Measurements from ENCODE around the gene CPLANE2. TPM values are rescaled to one million over a fixed set of nuclear protein-coding genes. Genes with fewer than 3 reads are reported as not detected.
"Not testable (repeated sequence)": the region's sequence is repeated elsewhere in the genome, so short reads cannot be mapped to it uniquely, and the experiment has no call there.

Gene CPLANE2
- total RNA-seq, 5 donors from 2014 or later (not counting 1 experiment from before 2014, with no cell fraction given): 6.6 to 13.2 (median 11.3) TPM

GRCh38 chr1:16257556-16257955, 20.6 kb upstream of the CPLANE2 start:
- H3K4me1 ChIP-seq (ENCODE audit: control insufficient read depth in 1 of 2, extremely low read depth in 1 of 2, insufficient read depth in 2 of 2, low read length in 2 of 2); H3K27ac Mint-ChIP-seq; H3K27me3 ChIP-seq (replicated peaks in 1 of 2; ENCODE audit: control insufficient read depth in 2 of 2, extremely low read depth in 1 of 2, insufficient read depth in 2 of 2, low read length in 1 of 2); ATAC-seq (replicated peaks in 1 of 4); H3K4me3 Mint-ChIP-seq; H3K9me3 Mint-ChIP-seq; CTCF ChIA-PET; H3K9me3 ChIP-seq; H3K27ac ChIP-seq (ENCODE audit: low read length); H3K4me1 Mint-ChIP-seq; H3K27me3 Mint-ChIP-seq; H3K4me3 ChIP-seq (ENCODE audit: control insufficient read depth in 1 of 2, extremely low read depth in 1 of 2, low read length in 1 of 2); POLR2A ChIA-PET; DNase-seq: not testable (repeated sequence)
- no CpG with 5 or more reads among the region's 3 CpGs for WGBS (ENCODE audit: insufficient coverage)
- peaks cover 7 to 42% of the 10 kb centered on the region in 2 donors for H3K36me3 ChIP-seq (ENCODE audit: control insufficient read depth in 2 of 2, extremely low read depth in 1 of 2, insufficient read depth in 1 of 2, low read length in 1 of 2)
- peaks cover 26% of the 10 kb centered on the region for H3K36me3 Mint-ChIP-seq

- CTCF ChIA-PET: no interaction called here
- POLR2A ChIA-PET: no interaction called here
- no CpG with 5 or more reads among the region's 4 CpGs for WGBS (ENCODE audit: insufficient coverage)
- DNase-seq (no peak), ATAC-seq (replicated peaks in 1 of 4) (no peak)
- peaks cover 0 to 4% (median 0%) of the 10 kb centered on the region in 3 donors for H3K4me1 Mint-ChIP-seq
- no peak overlapping the region for H3K27ac Mint-ChIP-seq
- no peak overlapping the region for H3K27ac ChIP-seq (ENCODE audit: low read length)
- H3K4me3 Mint-ChIP-seq: no peak overlapping the region
- peaks cover 34% of the 10 kb centered on the region for H3K36me3 Mint-ChIP-seq
- no peaks in the 10 kb centered on the region for H3K4me1 ChIP-seq (ENCODE audit: control insufficient read depth in 1 of 2, extremely low read depth in 1 of 2, insufficient read depth in 2 of 2, low read length in 2 of 2)
- H3K36me3 ChIP-seq (ENCODE audit: control insufficient read depth in 2 of 2, extremely low read depth in 1 of 2, insufficient read depth in 1 of 2, low read length in 1 of 2): peaks cover 7 to 51% of the 10 kb centered on the region in 2 donors
- no peak overlapping the region for H3K4me3 ChIP-seq (ENCODE audit: control insufficient read depth in 1 of 2, extremely low read depth in 1 of 2, low read length in 1 of 2)
- no peaks in the 10 kb centered on the region for H3K27me3 Mint-ChIP-seq
- no peaks in the 10 kb centered on the region for H3K9me3 ChIP-seq
- no peaks in the 10 kb centered on the region for H3K9me3 Mint-ChIP-seq
- no peaks in the 10 kb centered on the region for H3K27me3 ChIP-seq (replicated peaks in 1 of 2; ENCODE audit: control insufficient read depth in 2 of 2, extremely low read depth in 1 of 2, insufficient read depth in 2 of 2, low read length in 1 of 2)
These were observed 19.5 kb upstream of the CPLANE2 start for GRCh38 chr1:16256478-16256877.

- Mint-ChIP-seq H3K4me3 (no peak overlapping the region), H3K4me1 (peaks cover 5 to 12% (median 8%) of the 10 kb centered on the region in 3 donors), H3K27ac (peak overlapping the region in 1 of 2 donors; percentile 64), H3K36me3 (peaks cover 42% of the 10 kb centered on the region), H3K27me3 (no peaks in the 10 kb centered on the region), H3K9me3 (no peaks in the 10 kb centered on the region)
- DNase-seq (no peak), ATAC-seq (replicated peaks in 1 of 4) (no peak)
- POLR2A ChIA-PET: interaction anchor here in 1 of 2 donors (0.6 kb wide), 1 partner anchor 47 kb away, joined by 3 read pairs; no protein-coding TSS in a partner anchor
- 82% methylated on average over 4 of the region's 4 CpGs for WGBS (ENCODE audit: insufficient coverage)
- H3K4me3 ChIP-seq (ENCODE audit: control insufficient read depth in 1 of 2, extremely low read depth in 1 of 2, low read length in 1 of 2): no peak overlapping the region
- H3K9me3 ChIP-seq: no peaks in the 10 kb centered on the region
- peaks cover 13 to 63% of the 10 kb centered on the region in 2 donors for H3K36me3 ChIP-seq (ENCODE audit: control insufficient read depth in 2 of 2, extremely low read depth in 1 of 2, insufficient read depth in 1 of 2, low read length in 1 of 2)
- no peaks in the 10 kb centered on the region for H3K4me1 ChIP-seq (ENCODE audit: control insufficient read depth in 1 of 2, extremely low read depth in 1 of 2, insufficient read depth in 2 of 2, low read length in 2 of 2)
- H3K27me3 ChIP-seq (replicated peaks in 1 of 2; ENCODE audit: control insufficient read depth in 2 of 2, extremely low read depth in 1 of 2, insufficient read depth in 2 of 2, low read length in 1 of 2): no peaks in the 10 kb centered on the region
- CTCF ChIA-PET: interaction anchor here in 1 of 2 donors (0.7 kb wide), 1 partner anchor 17 kb away, joined by 3 read pairs; no protein-coding TSS in a partner anchor
- H3K27ac ChIP-seq (ENCODE audit: low read length): no peak overlapping the region
These were observed 17.4 kb upstream of the CPLANE2 start for GRCh38 chr1:16254263-16254928.

- Mint-ChIP-seq H3K4me3 (no peak overlapping the region), H3K27me3 (no peaks in the 10 kb centered on the region), H3K9me3 (no peaks in the 10 kb centered on the region), H3K4me1 (peaks cover 12 to 20% (median 16%) of the 10 kb centered on the region in 3 donors), H3K27ac (peak overlapping the region in 1 of 2 donors; percentile 67), H3K36me3 (peaks cover 42% of the 10 kb centered on the region)
- CTCF ChIA-PET: no interaction called here
- no peak for DNase-seq
- Histone ChIP-seq H3K4me1 (ENCODE audit: control insufficient read depth in 1 of 2, extremely low read depth in 1 of 2, insufficient read depth in 2 of 2, low read length in 2 of 2) (no peaks in the 10 kb centered on the region), H3K36me3 (ENCODE audit: control insufficient read depth in 2 of 2, extremely low read depth in 1 of 2, insufficient read depth in 1 of 2, low read length in 1 of 2) (peaks cover 13 to 62% of the 10 kb centered on the region in 2 donors), H3K4me3 (ENCODE audit: control insufficient read depth in 1 of 2, extremely low read depth in 1 of 2, low read length in 1 of 2) (no peak overlapping the region), H3K27ac (ENCODE audit: low read length) (no peak overlapping the region), H3K9me3 (no peaks in the 10 kb centered on the region), H3K27me3 (replicated peaks in 1 of 2; ENCODE audit: control insufficient read depth in 2 of 2, extremely low read depth in 1 of 2, insufficient read depth in 2 of 2, low read length in 1 of 2) (no peaks in the 10 kb centered on the region)
- WGBS (ENCODE audit: insufficient coverage): 100% methylated on average over 3 of the region's 5 CpGs
- POLR2A ChIA-PET: no interaction called here
- ATAC-seq (replicated peaks in 1 of 4): no peak
These were observed 16.4 kb upstream of the CPLANE2 start for GRCh38 chr1:16253332-16253922.

- H3K9me3 Mint-ChIP-seq: no peaks in the 10 kb centered on the region
- H3K4me1 Mint-ChIP-seq: peaks cover 12 to 21% (median 17%) of the 10 kb centered on the region in 3 donors
- no CpG with 5 or more reads among the region's 2 CpGs for WGBS (ENCODE audit: insufficient coverage)
- ChIA-PET CTCF (no interaction called here), POLR2A (no interaction called here)
- Histone ChIP-seq H3K9me3 (no peaks in the 10 kb centered on the region), H3K4me1 (ENCODE audit: control insufficient read depth in 1 of 2, extremely low read depth in 1 of 2, insufficient read depth in 2 of 2, low read length in 2 of 2) (no peaks in the 10 kb centered on the region), H3K4me3 (ENCODE audit: control insufficient read depth in 1 of 2, extremely low read depth in 1 of 2, low read length in 1 of 2) (no peak overlapping the region), H3K36me3 (ENCODE audit: control insufficient read depth in 2 of 2, extremely low read depth in 1 of 2, insufficient read depth in 1 of 2, low read length in 1 of 2) (peaks cover 13 to 66% of the 10 kb centered on the region in 2 donors), H3K27me3 (replicated peaks in 1 of 2; ENCODE audit: control insufficient read depth in 2 of 2, extremely low read depth in 1 of 2, insufficient read depth in 2 of 2, low read length in 1 of 2) (no peaks in the 10 kb centered on the region), H3K27ac (ENCODE audit: low read length) (no peak overlapping the region)
- DNase-seq (no peak), ATAC-seq (replicated peaks in 1 of 4) (no peak)
- no peak overlapping the region for H3K4me3 Mint-ChIP-seq
- no peaks in the 10 kb centered on the region for H3K27me3 Mint-ChIP-seq
- no peak overlapping the region for H3K27ac Mint-ChIP-seq
- peaks cover 42% of the 10 kb centered on the region for H3K36me3 Mint-ChIP-seq
These were observed 15.9 kb upstream of the CPLANE2 start for GRCh38 chr1:16252912-16253311.

- Histone ChIP-seq H3K4me3 (ENCODE audit: control insufficient read depth in 1 of 2, extremely low read depth in 1 of 2, low read length in 1 of 2) (no peak overlapping the region), H3K36me3 (ENCODE audit: control insufficient read depth in 2 of 2, extremely low read depth in 1 of 2, insufficient read depth in 1 of 2, low read length in 1 of 2) (peaks cover 13 to 68% of the 10 kb centered on the region in 2 donors), H3K9me3 (no peaks in the 10 kb centered on the region), H3K27me3 (replicated peaks in 1 of 2; ENCODE audit: control insufficient read depth in 2 of 2, extremely low read depth in 1 of 2, insufficient read depth in 2 of 2, low read length in 1 of 2) (no peaks in the 10 kb centered on the region), H3K4me1 (ENCODE audit: control insufficient read depth in 1 of 2, extremely low read depth in 1 of 2, insufficient read depth in 2 of 2, low read length in 2 of 2) (no peaks in the 10 kb centered on the region), H3K27ac (ENCODE audit: low read length) (no peak overlapping the region)
- no peak for DNase-seq
- H3K27me3 Mint-ChIP-seq: no peaks in the 10 kb centered on the region
- ChIA-PET CTCF (no interaction called here), POLR2A (no interaction called here)
- peaks cover 12 to 21% (median 17%) of the 10 kb centered on the region in 3 donors for H3K4me1 Mint-ChIP-seq
- H3K36me3 Mint-ChIP-seq: peaks cover 38% of the 10 kb centered on the region
- 88% methylated on average over 3 of the region's 10 CpGs for WGBS (ENCODE audit: insufficient coverage)
- H3K4me3 Mint-ChIP-seq: no peak overlapping the region
- no peaks in the 10 kb centered on the region for H3K9me3 Mint-ChIP-seq
- no peak overlapping the region for H3K27ac Mint-ChIP-seq
- no peak for ATAC-seq (replicated peaks in 1 of 4)
These were observed 14.4 kb upstream of the CPLANE2 start for GRCh38 chr1:16251381-16251780.
